Mesenchymal stem cell (in vitro differentiated cells and primary cell): Measurements from ENCODE around the gene HDLBP.

Source experiments
- DNase-seq: peaks from one replicate; pipeline ENCODE4 v3.0.0-alpha.2; 2013
- H2AFZ ChIP-seq: one replicate; pipeline ENCODE4 v1.6.1; 2013; ENCODE audit warnings: low read depth, mild to moderate bottlenecking, control low read depth, inconsistent platforms, low read length, moderate library complexity
- H2AK5ac ChIP-seq: 2 replicates; pipeline ENCODE4 v1.6.1; 2013; ENCODE audit warnings: low read length, moderate library complexity, mild to moderate bottlenecking, inconsistent platforms; ENCODE audit not compliant: severe bottlenecking
- H2BK120ac ChIP-seq: one replicate; pipeline ENCODE4 v1.6.1; 2013; ENCODE audit warnings: low read depth, mild to moderate bottlenecking, inconsistent platforms, low read length, moderate library complexity
- H2BK12ac ChIP-seq, 2 experiments: one replicate each; pipeline ENCODE4 v1.6.1; 2013; ENCODE audit warnings: inconsistent platforms in 2 of 2, low read length in 2 of 2, mild to moderate bottlenecking in 2 of 2, moderate library complexity in 2 of 2, control low read depth in 1 of 2
- H2BK15ac ChIP-seq: one replicate; pipeline ENCODE4 v1.6.1; 2013; ENCODE audit warnings: mild to moderate bottlenecking, low read depth, inconsistent platforms; ENCODE audit not compliant: poor library complexity, severe bottlenecking
- H2BK5ac ChIP-seq: 2 replicates; pipeline ENCODE4 v1.6.1; 2013; ENCODE audit warnings: low read depth, mild to moderate bottlenecking, low read length, control low read depth, inconsistent platforms; ENCODE audit not compliant: poor library complexity, severe bottlenecking
- H3K14ac ChIP-seq, 2 experiments: one replicate each; pipeline ENCODE4 v1.6.1; 2013; ENCODE audit warnings: inconsistent platforms in 2 of 2, low read length in 2 of 2, control low read depth in 1 of 2, mild to moderate bottlenecking in 1 of 2, moderate library complexity in 1 of 2
- H3K18ac ChIP-seq, 2 experiments: one replicate each; pipeline ENCODE4 v1.6.1; 2013; ENCODE audit warnings: inconsistent platforms in 2 of 2, low read length in 2 of 2, control low read depth in 1 of 2, low read depth in 1 of 2, mild to moderate bottlenecking in 1 of 2
- H3K23ac ChIP-seq, 2 experiments: one replicate each; pipeline ENCODE4 v1.6.1; 2013; ENCODE audit warnings: inconsistent platforms in 2 of 2, low read length in 2 of 2, mild to moderate bottlenecking in 2 of 2, moderate library complexity in 2 of 2, control low read depth in 1 of 2
- H3K27ac ChIP-seq: 2 replicates; pipeline ENCODE4 v1.5.1; 2013; ENCODE audit warnings: mild to moderate bottlenecking, moderate library complexity, low read length, control low read depth, inconsistent platforms; ENCODE audit not compliant: poor library complexity, severe bottlenecking
- H3K27me3 ChIP-seq, 2 experiments: 2 replicates each; pipeline versions ENCODE4 v1.6.1 to v1.7.0; 2013; ENCODE audit warnings: low read length in 2 of 2, mild to moderate bottlenecking in 2 of 2, moderate library complexity in 2 of 2, control low read depth in 1 of 2, inconsistent platforms in 1 of 2; ENCODE audit not compliant: control insufficient read depth in 1 of 2, insufficient read depth in 1 of 2
- H3K36me3 ChIP-seq, 2 experiments: 2 replicates each; pipeline versions ENCODE4 v1.6.1 to v1.7.0; 2013; ENCODE audit warnings: low read length in 2 of 2, control low read depth in 1 of 2, inconsistent platforms in 1 of 2, low read depth in 1 of 2, mild to moderate bottlenecking in 1 of 2; ENCODE audit not compliant: insufficient read depth in 2 of 2, control insufficient read depth in 1 of 2
- H3K4ac ChIP-seq, 2 experiments: one replicate each; pipeline ENCODE4 v1.6.1; 2013; ENCODE audit warnings: inconsistent platforms in 2 of 2, low read length in 2 of 2, mild to moderate bottlenecking in 2 of 2, moderate library complexity in 2 of 2, control low read depth in 1 of 2, low read depth in 1 of 2
- H3K4me1 ChIP-seq: 2 replicates; pipeline ENCODE4 v1.6.1; 2013; ENCODE audit warnings: low read depth, low read length, control low read depth; ENCODE audit not compliant: control insufficient read depth, insufficient read depth
- H3K4me2 ChIP-seq: 2 replicates; pipeline ENCODE4 v1.6.1; 2013; ENCODE audit warnings: low read length, mild to moderate bottlenecking, inconsistent platforms; ENCODE audit not compliant: poor library complexity, severe bottlenecking
- H3K4me3 ChIP-seq, 2 experiments: 2 replicates each; pipeline versions ENCODE4 v1.5.1 to v1.7.0; 2013; ENCODE audit warnings: low read length in 2 of 2, mild to moderate bottlenecking in 2 of 2, control low read depth in 1 of 2, low read depth in 1 of 2; ENCODE audit not compliant: insufficient read depth in 1 of 2
- H3K79me1 ChIP-seq: replicated peaks from 2 replicates; pipeline ENCODE4 v1.6.1; 2013; ENCODE audit warnings: mild to moderate bottlenecking, control low read depth, low read length, inconsistent platforms; ENCODE audit not compliant: poor library complexity, severe bottlenecking
- H3K9ac ChIP-seq: 2 replicates; pipeline ENCODE4 v1.7.0; 2013; ENCODE audit warnings: mild to moderate bottlenecking, low read length, moderate library complexity
- H3K9me3 ChIP-seq: 2 replicates; pipeline ENCODE4 v1.7.0; 2013; ENCODE audit warnings: mild to moderate bottlenecking, low read length; ENCODE audit not compliant: control insufficient read depth
- H4K8ac ChIP-seq: one replicate; pipeline ENCODE4 v1.6.1; 2013; ENCODE audit warnings: inconsistent platforms, mild to moderate bottlenecking, low read length, moderate library complexity
- H4K91ac ChIP-seq: one replicate; pipeline ENCODE4 v1.6.1; 2013; ENCODE audit warnings: mild to moderate bottlenecking, low read length, inconsistent platforms
- WGBS: methylation state at CpG from one replicate; pipeline ENCODE4 v1.1.7; 2013; ENCODE audit warnings: mixed read lengths; 5-methylcytosine and 5-hydroxymethylcytosine counted together

The HDLBP gene

GRCh38 chr2:241308832-241309500, 6.5 kb downstream of the HDLBP start:
- H3K79me1 ChIP-seq: no peaks in the 10 kb centered on the region
- no peaks in the 10 kb centered on the region for H3K9me3 ChIP-seq
- no peak overlapping the region for H3K4ac ChIP-seq
- no peak overlapping the region for H3K14ac ChIP-seq
- no peak overlapping the region for H4K8ac ChIP-seq
- H3K4me3 ChIP-seq: no peak overlapping the region
- no peak overlapping the region for H3K23ac ChIP-seq
- H3K36me3 ChIP-seq: peaks cover 0 to 2% of the 10 kb centered on the region in 2 experiments
- no peak overlapping the region for H2AFZ ChIP-seq
- H3K18ac ChIP-seq: no peak overlapping the region
- H3K27me3 ChIP-seq: no peaks in the 10 kb centered on the region
- 94% methylated on average over 13 of the region's 18 CpGs for WGBS
- H2AK5ac ChIP-seq: peak overlapping the region; percentile 4
- H3K4me2 ChIP-seq: no peak overlapping the region
- no peak overlapping the region for H2BK12ac ChIP-seq
- H4K91ac ChIP-seq: no peak overlapping the region
- no peak overlapping the region for H2BK120ac ChIP-seq
- H3K4me1 ChIP-seq: peaks cover 17% of the 10 kb centered on the region
- H3K27ac ChIP-seq: no peak overlapping the region
- H2BK15ac ChIP-seq: no peak overlapping the region
- no peak overlapping the region for H2BK5ac ChIP-seq
- no peak for DNase-seq
- H3K9ac ChIP-seq: no peak overlapping the region

GRCh38 chr2:241308267-241308666, 7.2 kb downstream of the HDLBP start:
- Histone ChIP-seq H3K79me1 (no peaks in the 10 kb centered on the region), H2BK15ac (no peak overlapping the region), H3K23ac (no peak overlapping the region), H2BK120ac (no peak overlapping the region), H2AK5ac (no peak overlapping the region), H3K36me3 (peaks cover 0 to 2% of the 10 kb centered on the region in 2 experiments), H2AFZ (no peak overlapping the region), H4K8ac (no peak overlapping the region), H3K4me1 (peaks cover 17% of the 10 kb centered on the region), H3K14ac (no peak overlapping the region), H3K4ac (no peak overlapping the region), H4K91ac (no peak overlapping the region), H3K9ac (no peak overlapping the region), H3K4me2 (no peak overlapping the region), H3K18ac (no peak overlapping the region), H3K9me3 (no peaks in the 10 kb centered on the region), H3K27ac (peak overlapping the region; percentile 14), H2BK12ac (no peak overlapping the region), H3K4me3 (no peak overlapping the region), H3K27me3 (no peaks in the 10 kb centered on the region), H2BK5ac (no peak overlapping the region)
- no peak for DNase-seq
- 98% methylated on average over 4 of the region's 5 CpGs for WGBS

GRCh38 chr2:241307055-241307454, 8.4 kb downstream of the HDLBP start:
- Histone ChIP-seq H2AK5ac (peak overlapping the region; percentile 23), H4K91ac (no peak overlapping the region), H2BK5ac (no peak overlapping the region), H3K23ac (no peak overlapping the region), H2BK15ac (no peak overlapping the region), H3K4me1 (peaks cover 18% of the 10 kb centered on the region), H2AFZ (no peak overlapping the region), H3K9me3 (no peaks in the 10 kb centered on the region), H3K27me3 (no peaks in the 10 kb centered on the region), H3K36me3 (peaks cover 0 to 2% of the 10 kb centered on the region in 2 experiments), H3K18ac (no peak overlapping the region), H3K14ac (no peak overlapping the region), H3K9ac (no peak overlapping the region), H3K27ac (no peak overlapping the region), H2BK120ac (no peak overlapping the region), H3K4ac (no peak overlapping the region), H3K79me1 (no peaks in the 10 kb centered on the region), H4K8ac (no peak overlapping the region), H3K4me3 (no peak overlapping the region), H3K4me2 (no peak overlapping the region), H2BK12ac (no peak overlapping the region)
- DNase-seq: no peak
- WGBS: 100% methylated on average over 3 of the region's 6 CpGs

GRCh38 chr2:241304039-241304670, 11.3 kb downstream of the HDLBP start:
- no peaks in the 10 kb centered on the region for H3K9me3 ChIP-seq
- H3K9ac ChIP-seq: no peak overlapping the region
- H2BK120ac ChIP-seq: no peak overlapping the region
- no peak overlapping the region for H4K8ac ChIP-seq
- no peaks in the 10 kb centered on the region for H3K27me3 ChIP-seq
- H3K4me1 ChIP-seq: peaks cover 17% of the 10 kb centered on the region
- no peak overlapping the region for H2BK5ac ChIP-seq
- H3K36me3 ChIP-seq: peaks cover 0 to 2% of the 10 kb centered on the region in 2 experiments
- no peak overlapping the region for H3K14ac ChIP-seq
- H3K4me3 ChIP-seq: no peak overlapping the region
- H3K79me1 ChIP-seq: no peaks in the 10 kb centered on the region
- no peak overlapping the region for H3K23ac ChIP-seq
- no peak overlapping the region for H4K91ac ChIP-seq
- H3K4me2 ChIP-seq: no peak overlapping the region
- H2BK15ac ChIP-seq: no peak overlapping the region
- 95% methylated on average over 5 of the region's 5 CpGs for WGBS
- H2AFZ ChIP-seq: no peak overlapping the region
- no peak overlapping the region for H3K27ac ChIP-seq
- DNase-seq: no peak
- H3K4ac ChIP-seq: no peak overlapping the region
- H3K18ac ChIP-seq: no peak overlapping the region
- H2AK5ac ChIP-seq: no peak overlapping the region
- no peak overlapping the region for H2BK12ac ChIP-seq
